Stimulated activated CD4-positive, alpha-beta T cell treated with anti-CD3 and anti-CD28 coated beads, Interleukin-4, amount 100 ng/mL, for 24 hours (primary cell): ENCODE results near the gene COPZ1.

Source experiments
- DNase-seq: peaks from one replicate; pipeline ENCODE4 v3.0.0-alpha.2; 2020

The COPZ1 gene

DNA sequence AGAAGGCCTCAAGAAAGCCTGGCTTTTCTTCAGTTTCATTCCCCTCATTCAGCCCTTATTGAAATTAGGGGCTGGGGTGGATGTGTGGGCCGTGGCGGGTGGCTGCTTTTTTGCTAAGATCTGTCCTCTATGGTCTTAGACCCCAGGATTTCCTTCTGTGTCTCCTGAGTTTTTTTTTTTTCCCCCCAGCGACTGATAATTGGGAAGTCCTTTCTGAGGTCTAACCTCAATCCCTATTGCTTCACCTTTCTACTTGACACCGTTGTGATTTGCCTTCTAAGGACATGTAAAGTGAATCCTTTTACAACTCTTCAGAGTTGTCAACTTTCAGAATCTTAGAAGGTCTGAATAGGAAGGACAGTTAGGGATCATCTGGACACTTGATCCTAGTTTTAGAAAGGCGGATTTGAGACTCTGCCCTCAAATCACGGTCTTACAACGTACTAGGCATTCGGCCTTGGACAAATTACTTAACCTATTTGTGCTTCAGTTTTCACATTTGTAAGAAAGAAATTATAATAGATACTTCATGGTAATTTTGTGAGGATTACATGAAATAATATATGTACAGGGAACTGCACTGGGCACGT lies 34.9 kb downstream of the COPZ1 start:
- DNase-seq = no peak

DNA sequence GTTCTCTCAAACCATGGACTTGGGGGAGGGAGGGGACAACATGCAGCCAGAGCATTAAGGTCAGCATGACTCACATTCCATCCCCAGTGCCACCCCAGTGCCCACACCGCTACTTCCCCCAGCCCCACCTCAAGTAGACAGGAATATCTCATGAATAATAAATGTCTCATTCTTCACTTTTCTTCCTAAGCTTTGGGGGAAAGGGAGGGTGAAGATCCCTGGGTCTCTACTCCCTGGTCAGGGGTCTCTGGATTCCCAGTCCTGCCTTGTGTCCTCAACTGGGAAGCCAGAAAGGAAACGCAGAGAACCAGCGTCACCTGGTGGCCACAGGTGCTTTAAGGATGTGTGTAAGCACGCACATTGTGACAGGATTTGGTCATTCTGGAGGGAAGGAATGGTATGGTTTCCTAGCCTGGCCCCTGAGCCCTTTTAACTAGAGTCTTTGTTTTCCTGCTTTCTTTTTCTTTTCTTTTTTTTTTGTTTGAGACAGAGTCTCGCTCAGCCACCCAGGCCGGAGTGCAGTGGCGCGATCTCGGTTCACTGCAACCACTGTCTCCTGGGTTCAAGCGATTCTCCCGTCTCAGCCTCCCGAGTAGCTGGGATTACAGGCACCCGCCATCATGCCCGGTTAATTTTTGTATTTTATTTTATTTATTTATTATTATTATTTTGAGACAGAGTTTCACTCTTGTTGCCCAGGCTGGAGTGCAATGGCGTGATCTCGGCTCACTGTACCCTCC lies 36.0 kb downstream of the COPZ1 start:
- peak; percentile 64 for DNase-seq

GRCh38 chr12:54363047-54363446 lies 38.1 kb downstream of the COPZ1 start:
- no peak for DNase-seq

DNA sequence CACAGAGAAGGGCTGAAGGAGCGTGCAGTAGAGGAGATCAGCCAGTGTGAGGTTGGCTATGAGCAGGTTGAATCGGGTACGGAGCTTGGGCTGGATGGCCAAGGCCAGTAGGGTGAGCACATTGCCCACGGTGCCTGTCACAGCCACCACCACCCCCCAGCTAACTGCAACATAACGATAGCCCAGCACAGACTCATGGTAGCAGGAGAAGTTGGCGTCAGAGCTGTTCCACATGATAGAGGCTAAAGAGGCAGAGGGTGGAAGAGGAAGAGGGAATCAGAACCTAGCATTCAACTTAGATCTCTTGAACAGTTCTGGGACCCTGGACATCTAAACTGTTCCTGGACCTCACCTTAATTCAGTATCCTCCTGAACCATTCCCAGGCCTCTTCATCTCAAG lies 38.7 kb downstream of the COPZ1 start:
- no peak for DNase-seq

- no peak for DNase-seq
Measured at GRCh38 chr12:54364413-54364812, 39.5 kb downstream of the COPZ1 start, which contains the start of gene GPR84. GPR84 (minus strand) TSS chr12:54364486; CDS start chr12:54363851, 635 bp downstream.

- DNase-seq = no peak
Measured at GRCh38 chr12:54368025-54368708, 43.2 kb downstream of the COPZ1 start.

DNA sequence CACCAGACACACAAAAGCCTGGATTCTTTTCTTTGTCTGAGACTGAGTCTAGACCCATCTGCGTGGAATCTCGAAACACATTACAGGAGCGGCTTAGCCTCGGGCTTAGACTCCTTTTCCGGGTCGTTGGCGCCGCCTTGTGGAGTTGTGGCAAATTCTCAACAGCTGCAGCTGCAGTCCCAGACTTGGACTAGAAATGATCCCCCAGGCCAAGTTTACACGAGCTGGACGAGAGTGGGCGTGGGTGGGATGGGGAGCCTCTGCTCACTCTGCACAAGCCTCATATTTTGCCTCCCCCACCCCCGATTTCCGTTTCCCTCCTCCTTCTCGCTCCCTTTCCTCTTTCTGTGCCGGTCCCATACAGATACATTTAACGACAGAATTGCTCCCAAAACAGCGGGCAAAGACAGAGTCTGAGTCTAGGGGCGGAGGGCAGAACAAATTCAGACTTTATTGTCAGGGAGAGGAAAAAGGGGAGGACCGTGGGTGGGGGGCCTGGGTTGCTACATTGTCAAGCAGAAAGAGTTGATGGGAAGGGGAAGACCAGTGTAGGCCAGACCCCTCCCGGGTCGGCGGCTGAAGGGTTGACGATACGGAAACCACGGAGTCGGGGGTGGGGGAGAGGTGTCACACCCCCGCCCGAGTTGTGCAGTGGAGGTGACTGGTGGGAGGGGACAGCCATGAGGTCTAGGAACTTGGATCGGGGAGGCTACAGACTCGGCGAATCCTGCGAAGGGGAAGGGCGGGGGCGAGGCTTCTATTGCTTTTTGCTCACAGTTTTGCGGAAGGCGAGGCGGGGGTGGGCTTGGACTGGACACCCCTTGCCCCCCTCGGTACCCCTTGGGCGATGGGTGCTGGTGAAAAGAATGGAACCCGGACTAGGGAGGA lies 44.0 kb downstream of the COPZ1 start:
- DNase-seq = peak; percentile 93

GRCh38 chr12:54369597-54370131 lies 44.7 kb downstream of the COPZ1 start:
- DNase-seq = no peak

DNA sequence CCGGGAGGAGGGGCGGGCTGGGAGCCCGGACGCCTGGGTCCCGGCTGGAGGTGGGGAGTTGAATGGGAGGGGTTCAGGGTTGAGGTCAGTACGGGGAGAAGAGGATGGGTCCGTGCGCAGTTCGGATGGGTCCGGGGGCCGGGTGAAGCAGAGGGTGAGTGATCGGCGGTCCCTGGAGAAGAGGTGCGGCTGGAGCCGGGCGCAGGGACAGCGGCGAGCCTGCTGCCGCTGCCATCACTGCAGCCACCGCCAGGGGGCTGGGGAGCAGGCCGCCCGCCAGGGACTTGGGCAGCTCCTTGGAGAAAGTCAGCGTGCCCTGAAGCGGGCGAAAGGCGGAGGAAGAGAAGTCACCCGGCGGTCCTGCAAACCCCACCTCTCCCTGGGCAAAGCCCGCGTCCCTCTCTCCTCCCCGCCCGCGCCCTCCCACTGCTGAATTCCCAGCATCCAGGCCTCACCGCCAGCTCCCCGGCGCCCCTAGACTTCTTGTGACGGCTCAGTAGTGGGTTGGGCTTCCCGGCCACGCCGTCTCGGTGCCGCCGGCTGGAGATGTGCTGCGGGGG lies 45.3 kb downstream of the COPZ1 start:
- DNase-seq = no peak

DNA sequence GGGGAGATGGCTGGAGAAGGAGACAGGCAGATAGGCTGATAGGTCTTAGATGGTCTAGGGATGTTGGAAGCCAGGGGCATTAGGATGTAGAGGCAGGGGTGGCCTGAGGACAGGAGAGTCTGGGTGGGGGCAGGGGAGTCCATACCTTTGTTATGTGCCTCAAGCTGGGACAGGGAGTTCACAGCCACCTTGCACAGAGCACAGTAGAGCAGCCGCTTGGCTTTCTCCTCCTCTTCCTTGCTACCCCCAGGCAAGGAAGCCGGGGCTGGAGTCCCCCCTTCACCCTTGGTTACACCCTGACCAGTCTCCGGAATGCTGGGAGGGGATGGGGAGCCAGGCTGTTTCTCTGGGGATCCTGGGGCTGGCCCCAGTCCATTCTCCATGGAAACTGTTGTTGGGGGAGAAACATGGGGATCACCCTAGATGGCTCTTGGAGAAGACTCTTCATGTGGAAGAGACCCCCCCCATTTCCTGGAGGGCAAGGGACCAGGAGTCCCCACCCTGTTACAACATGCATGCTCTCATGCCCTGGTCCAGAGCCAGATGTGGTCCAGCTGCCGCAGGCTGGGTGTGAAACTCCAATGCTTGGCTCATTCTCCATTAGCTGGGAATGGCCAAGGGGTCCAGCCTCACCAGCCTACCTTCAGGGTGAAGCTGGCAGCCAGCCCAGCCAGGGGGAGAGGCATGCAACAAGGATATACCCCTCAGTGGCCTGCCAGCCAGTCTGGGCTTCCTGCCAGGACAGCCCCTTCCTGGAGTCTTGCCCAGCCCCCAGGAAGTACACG lies 46.6 kb downstream of the COPZ1 start:
- no peak for DNase-seq

DNA sequence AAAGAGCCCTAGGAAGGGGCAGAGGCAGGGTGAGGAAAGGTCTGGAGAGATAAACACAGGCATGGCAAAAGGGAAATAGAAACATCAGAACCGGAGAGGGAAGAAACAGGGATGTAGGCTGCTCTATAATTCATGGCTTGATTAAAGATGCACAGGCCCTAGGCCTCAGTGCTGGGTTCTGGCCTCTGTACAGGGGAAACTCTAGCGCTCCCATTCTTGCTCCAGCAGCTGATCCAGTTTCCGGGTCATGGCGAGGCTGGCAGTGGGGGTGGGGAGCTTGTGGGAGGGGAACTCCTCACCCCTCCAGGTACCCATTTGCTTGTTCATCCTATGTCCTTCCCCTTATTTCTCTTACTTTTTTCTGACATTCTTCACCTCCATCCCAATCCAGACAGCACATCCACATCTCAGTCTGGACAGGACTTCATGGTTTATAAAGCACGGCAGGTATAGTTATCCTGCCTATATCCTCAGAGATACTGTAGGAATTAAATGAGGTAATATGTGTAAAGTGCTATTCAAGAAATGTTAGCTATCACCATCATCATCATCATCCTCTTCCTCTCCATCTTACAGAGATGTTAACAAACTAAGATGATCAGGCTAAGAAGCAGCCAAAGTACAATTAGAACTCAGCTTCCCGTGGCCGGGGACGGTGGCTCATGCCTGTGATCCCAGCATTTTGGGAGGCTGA lies 47.3 kb downstream of the COPZ1 start:
- DNase-seq = no peak

GRCh38 chr12:54373649-54374561 lies 49.0 kb downstream of the COPZ1 start:
- no peak for DNase-seq

DNA sequence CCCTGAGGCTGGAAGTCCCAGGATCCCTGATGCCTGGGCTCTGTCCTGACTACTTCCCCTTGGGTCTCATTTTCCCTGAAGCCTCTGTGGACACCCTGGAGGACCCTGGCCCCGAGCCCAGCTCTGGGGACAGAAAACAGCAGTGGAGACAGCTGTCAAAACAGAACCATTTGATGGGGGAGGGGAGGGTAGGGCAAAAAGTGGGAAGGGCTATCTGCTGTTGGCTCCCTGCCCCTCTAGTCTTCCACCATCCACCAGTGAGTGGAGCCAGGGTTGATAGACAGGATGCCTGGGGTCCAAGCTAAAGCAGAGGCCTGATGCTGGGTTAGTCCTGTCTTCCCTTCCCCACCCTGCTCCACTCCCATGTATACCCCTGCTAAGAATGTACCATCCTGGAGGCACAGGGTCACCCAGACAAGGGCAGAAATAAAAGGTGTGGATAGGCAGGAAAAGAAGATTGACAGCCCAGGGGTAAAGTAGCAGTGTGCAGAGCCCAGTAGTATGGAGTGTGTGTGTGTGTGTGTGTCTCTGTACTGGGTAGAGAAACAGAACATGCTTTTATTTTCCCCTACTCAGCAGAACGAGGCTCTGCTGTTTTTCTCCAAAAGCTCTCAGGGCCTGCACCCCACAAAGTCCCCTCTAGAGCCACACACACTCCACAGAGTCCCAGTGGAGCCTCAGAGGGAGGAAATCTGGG lies 49.8 kb downstream of the COPZ1 start:
- no peak for DNase-seq

- DNase-seq = no peak
Measured at GRCh38 chr12:54375259-54375579, 50.3 kb downstream of the COPZ1 start.

- DNase-seq = no peak
Measured at GRCh38 chr12:54376596-54376995, 51.7 kb downstream of the COPZ1 start.

DNA sequence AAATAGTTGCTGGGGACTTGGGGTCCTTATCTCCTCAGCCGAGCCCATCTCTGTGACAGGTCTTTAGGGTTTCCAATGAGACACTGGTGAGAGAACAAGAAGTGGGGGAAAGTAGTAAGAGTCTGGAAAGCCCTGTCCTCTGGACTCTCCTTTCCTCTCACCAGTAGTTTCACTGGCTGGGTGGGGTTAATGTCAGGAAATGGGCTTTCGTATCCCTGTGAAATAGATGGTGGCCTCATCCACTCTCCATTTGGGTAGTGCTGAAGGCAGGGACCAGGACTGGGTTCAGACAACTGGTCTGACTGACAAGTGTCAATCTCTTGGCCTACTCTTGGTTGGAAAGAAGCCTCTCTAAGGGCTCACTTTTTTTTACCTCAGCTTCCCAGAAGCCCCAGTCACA lies 52.1 kb downstream of the COPZ1 start:
- DNase-seq = no peak

- DNase-seq = no peak
Measured at GRCh38 chr12:54377797-54378515, 53.0 kb downstream of the COPZ1 start.

GRCh38 chr12:54378796-54379397 lies 54.0 kb downstream of the COPZ1 start:
- DNase-seq = no peak
